Panc1 (cell line): ENCODE data around the gene RSPH6A.

Source experiments
- CTCF ChIP-seq: fragments of 450-650 bp; IDR thresholded peaks from 2 replicates; pipeline ENCODE4 v1.5.1; 2017; ENCODE audit warnings: mild to moderate bottlenecking
- POLR2AphosphoS5 ChIP-seq: IDR thresholded peaks from 2 replicates; pipeline ENCODE4 v1.6.1; 2012; ENCODE audit warnings: mild to moderate bottlenecking, low read depth, low read length, moderate library complexity

DNA sequence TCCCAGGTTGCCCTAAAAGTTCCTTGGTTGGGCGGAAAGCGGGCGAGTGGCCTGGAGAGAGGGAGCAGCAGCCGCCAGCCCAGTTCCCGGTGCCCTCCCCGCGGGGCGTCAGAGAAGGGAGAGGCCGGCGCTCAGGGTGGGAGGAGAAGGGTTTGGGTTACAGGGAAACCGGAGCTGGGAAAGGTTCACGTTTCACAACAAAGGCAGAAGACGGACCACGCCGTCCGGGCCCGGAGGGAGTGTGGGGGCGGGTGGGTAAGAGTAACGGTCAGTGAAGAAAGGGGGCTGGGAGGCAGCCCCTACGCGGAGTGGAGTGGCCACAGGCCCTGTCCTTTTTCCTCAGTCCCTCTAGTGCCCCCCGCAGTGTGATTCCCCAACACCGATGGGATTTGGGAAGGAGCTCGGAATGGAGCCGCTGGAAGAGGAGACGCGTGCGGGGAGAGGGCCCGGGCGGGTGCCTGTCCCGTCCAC is 47.7 kb downstream of the RSPH6A start:
- TF ChIP-seq CTCF (no peak), POLR2AphosphoS5 (peak; percentile 42)
